GM19193 (cell line): ENCODE results near the gene CYP26C1.

Experiments used
- POLR2A ChIP-seq: IDR thresholded peaks from 4 replicates; pipeline ENCODE4 v1.6.1; 2011; ENCODE audit not compliant: insufficient read depth, insufficient read length; ENCODE audit errors: extremely low read depth

CYP26C1 gene

GRCh38 chr10:93080350-93081046 lies 19.9 kb downstream of the CYP26C1 start:
- TF ChIP-seq POLR2A, result no peak

- no peak for TF ChIP-seq POLR2A
These were observed 20.7 kb downstream of the CYP26C1 start for GRCh38 chr10:93081318-93081717.

GRCh38 chr10:93081834-93082233 lies 21.2 kb downstream of the CYP26C1 start:
- no peak for TF ChIP-seq POLR2A

DNA sequence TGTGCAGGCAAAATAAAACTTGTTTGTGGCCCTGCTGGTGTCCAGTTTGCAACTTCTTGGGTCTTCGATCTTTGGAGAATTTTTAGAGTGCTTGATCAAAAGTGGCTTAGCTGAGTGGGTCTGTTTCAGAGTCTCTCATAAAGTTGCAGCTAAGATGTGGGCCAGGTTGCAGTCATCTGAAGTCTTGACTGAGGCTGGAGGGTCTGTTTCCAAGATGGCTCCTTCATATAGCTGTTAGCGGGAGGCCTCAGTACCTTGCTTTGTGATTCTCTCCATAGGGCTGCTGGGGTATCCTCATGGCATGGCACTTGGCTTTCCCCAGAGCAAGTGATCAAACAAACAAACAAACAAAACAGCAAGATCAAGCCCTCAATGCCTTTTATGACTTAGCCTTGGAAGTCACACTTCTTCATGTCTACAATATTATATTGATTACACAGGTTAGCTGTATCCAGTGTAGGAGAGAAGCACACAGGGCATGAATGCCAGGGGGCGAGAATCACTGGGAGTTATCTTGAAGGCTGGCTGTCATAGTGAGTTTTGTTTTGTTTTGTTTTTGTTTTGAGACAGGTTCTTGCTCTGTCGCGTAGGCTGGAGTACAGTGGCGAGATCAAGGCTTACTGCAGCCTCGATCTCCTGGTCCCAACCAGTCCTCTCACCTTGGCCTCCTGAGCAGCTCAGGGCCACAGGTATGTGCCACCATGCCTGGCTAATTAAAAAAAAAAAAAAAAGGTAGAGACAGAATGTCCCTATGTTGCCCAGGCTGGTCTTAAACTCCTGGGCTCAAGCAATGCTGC lies 23.3 kb downstream of the CYP26C1 start:
- TF ChIP-seq POLR2A, result no peak

DNA sequence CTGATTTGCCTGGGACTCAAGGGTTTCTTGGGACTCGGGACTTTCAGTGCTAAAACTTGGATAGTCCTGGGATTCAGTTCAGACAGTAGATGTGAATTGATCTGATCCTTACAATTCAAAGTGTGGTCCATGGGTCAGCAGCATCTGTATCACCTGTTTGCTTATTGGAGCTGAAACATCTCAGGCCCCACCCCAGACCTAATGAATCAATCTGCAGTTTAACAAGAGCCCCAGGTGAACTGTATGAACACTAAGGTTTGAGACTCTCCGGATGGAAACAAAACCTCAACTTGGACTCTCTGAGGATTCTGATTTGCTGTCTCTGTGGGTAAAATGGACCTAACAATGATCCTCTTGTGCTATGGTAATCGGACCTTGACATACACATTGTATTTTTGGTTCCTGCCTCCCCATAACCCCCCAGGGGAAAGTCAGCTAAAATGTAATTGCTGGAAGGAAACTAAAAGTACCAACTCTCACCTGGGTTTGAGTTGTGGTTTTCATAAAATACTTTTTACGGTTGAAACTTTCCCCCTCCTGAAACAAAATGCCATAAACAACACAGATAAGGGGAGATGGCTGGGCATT lies 24.8 kb downstream of the CYP26C1 start:
- TF ChIP-seq POLR2A, result no peak

- TF ChIP-seq POLR2A, result no peak
These were observed 25.7 kb downstream of the CYP26C1 start for GRCh38 chr10:93086289-93086688.

GRCh38 chr10:93087846-93088245 lies 27.2 kb downstream of the CYP26C1 start:
- no peak for TF ChIP-seq POLR2A

- TF ChIP-seq POLR2A, result no peak
These were observed 27.9 kb downstream of the CYP26C1 start for GRCh38 chr10:93088466-93088865.

DNA sequence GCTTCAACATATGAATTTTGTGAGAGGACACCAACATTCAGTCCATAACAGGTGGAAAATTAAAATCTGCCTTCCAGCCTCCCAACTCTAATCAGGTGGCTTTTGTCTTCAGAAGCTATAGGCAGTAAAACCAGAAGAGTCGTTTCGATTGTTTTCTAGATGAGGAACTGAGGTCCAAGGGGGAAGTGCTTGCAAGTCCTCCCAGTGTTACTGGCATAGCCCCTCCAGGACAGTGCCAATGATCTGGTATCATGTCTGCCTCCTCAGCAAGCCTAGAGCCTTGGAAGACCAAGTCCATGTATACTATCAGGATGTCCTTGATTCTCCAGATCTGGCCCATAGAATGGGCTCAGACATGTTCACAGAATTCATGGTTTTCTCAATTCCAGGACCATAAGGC lies 30.0 kb downstream of the CYP26C1 start:
- no peak for TF ChIP-seq POLR2A

DNA sequence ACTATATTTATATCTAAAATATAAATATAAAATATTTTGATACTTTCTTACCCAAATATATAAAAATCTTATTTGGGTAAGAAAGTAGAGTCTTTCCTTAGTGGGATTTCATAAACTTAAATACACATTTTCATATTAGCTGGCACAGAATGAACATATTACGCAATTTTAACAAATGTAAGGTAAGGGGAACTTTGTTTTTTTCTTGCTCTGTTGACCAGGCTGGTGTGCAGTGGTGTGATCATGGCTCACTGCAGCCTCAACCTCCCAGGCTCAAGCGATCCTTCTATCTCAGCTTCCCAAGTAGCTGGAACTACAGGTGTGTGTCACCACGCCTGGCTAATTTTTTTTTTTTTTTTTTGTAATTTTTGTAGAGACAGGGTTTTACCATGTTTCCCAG lies 31.4 kb downstream of the CYP26C1 start:
- TF ChIP-seq POLR2A, result no peak

- no peak for TF ChIP-seq POLR2A
These were observed 34.6 kb downstream of the CYP26C1 start for GRCh38 chr10:93095225-93095624.

DNA sequence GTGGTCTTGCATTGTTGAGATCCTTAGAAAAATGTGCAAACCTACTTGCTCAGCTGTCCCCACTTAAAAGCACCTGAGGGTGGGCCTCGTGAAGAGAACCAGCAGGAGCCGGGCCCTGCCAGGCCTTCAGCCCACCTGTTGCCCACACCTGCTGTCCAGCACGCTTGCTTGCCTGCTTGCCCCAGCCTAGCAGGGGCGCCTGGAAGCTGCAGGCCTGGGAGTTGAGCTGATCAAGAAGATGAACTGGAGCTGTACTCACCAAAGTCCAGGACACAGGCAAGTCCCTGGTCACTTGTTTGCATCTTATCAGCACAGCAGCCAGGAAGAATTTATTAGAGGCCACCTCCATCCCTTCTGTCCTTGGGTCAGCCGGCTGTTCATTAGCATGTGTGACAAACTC lies 36.3 kb downstream of the CYP26C1 start:
- no peak for TF ChIP-seq POLR2A

GRCh38 chr10:93097386-93097785 lies 36.8 kb downstream of the CYP26C1 start:
- no peak for TF ChIP-seq POLR2A

DNA sequence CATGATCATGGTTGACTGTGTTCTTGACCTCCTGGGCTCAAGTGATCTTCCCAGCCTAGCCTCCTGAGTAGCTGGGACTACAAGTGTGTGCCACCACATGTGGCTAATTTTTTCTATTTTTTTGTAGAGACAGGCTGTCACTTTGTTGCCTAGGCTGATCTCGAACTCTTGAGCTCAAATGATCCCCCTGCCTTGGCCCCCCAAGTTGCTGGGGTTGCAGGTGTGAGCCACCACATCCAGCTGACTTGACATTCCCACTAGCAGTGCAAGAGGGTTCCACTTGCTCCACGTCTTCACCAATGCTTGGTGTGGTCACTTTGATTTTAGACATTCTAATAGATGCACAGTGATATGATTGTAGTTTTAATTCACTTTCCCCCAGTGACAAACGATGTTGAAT lies 38.2 kb downstream of the CYP26C1 start:
- no peak for TF ChIP-seq POLR2A

DNA sequence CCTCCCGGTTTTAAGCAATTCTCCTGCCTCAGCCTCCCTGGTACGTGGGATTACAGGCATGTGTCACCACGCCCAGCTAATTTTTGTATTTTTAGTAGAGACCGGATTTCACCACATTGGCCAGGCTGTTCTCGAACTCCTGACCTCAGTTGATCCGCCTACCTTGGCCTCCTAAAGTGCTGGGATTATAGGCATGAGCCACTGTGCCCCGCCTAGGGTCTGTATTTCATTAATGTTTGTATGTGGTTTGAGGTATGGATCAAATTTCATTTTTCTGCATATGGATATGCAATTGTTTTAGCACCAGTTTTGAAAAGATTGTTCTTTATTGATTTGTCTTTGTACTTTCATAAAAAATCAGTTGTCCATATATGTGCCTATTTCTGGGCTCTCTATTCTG lies 39.1 kb downstream of the CYP26C1 start:
- no peak for TF ChIP-seq POLR2A

- TF ChIP-seq POLR2A, result no peak
These were observed 43.4 kb downstream of the CYP26C1 start for GRCh38 chr10:93103953-93104352.
